ENCODE results near the gene DHX8.

GRCh38 chr17:43533699-43534098 lies 49.9 kb downstream of the DHX8 start:
- TF ChIP-seq GATA3 (IDR thresholded peaks at IDR 0.05; ENCODE audit: low read depth, low read length) (no peak), GATA2 (IDR thresholded peaks at IDR 0.05; ENCODE audit: low read depth, low read length) (no peak)

Data from SH-SY5Y (cell line).